ENCODE data around the gene ZC2HC1B. TPM values are rescaled to one million over a fixed set of nuclear protein-coding genes. Genes with fewer than 3 reads are reported as not detected.
"Not testable (repeated sequence)": the region's sequence is repeated elsewhere in the genome, so short reads cannot be mapped to it uniquely, and the experiment has no call there.

ZC2HC1B gene
- polyA plus RNA-seq, 12 donors = 0.38 to 0.83 TPM; not detected in 10

DNA sequence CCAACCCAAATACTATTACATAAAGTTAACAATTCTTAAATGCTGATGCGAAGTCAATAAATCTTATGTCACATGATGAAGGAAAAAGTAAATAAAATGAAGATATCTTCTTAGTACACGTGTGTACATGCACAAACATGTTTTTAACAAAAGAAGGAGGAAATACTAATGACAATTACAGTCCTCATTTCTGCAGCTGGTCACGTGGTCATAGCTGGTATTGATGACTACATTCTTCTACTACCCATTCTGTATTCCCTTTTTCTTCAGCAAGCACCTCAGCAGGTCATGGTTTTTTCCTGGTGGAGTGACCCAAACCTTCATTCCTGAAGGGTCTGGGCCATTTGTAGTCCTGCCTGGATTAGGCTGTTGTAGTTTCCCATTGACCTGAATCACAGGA is 4.5 kb downstream of the ZC2HC1B start:
- DNase-seq = not testable (repeated sequence)

DNA sequence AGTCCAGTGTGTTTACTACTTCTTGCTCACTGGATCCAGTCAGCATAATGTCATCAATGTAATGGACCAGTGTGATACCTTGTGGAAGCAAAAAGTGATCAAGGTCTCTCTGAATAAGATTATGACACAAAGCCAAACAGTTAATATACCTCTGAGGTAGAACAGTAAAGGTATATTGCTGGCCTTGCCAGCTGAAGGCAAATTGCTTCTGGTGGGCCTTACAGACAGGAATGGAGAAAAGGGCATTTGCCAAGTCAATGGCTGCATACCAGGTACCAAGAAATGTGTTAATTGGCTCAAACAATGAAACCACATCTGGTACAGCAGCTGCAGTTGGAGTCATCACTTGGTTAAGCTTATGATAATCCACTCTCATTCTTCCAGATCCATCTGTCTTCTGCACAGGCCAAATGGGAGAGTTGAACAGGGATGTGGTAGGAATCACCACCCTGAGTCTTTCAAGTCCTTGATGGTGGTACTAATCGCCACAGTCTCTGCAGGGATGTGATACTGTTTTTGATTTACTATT is 7.0 kb downstream of the ZC2HC1B start:
- not testable (repeated sequence) for DNase-seq

DNA sequence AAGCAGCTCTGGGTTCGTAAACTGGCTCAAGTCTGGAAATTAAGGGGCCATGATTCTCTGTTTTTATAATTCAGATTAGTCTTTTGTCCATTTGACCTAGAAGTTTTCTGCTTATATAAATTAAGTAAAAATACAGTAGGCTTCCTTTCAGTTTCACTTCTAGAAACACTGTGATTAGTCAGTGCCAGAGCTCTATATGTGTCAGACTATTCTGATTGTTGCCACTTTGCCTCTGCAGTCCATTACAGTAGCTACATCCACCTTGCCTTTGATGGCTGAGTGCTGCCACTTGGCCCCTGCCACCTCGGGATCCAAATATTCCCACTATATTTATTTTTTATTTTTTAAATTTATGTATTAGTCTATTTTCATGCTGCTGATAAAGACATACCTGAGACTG is 7.9 kb downstream of the ZC2HC1B start:
- DNase-seq = no peak

DNA sequence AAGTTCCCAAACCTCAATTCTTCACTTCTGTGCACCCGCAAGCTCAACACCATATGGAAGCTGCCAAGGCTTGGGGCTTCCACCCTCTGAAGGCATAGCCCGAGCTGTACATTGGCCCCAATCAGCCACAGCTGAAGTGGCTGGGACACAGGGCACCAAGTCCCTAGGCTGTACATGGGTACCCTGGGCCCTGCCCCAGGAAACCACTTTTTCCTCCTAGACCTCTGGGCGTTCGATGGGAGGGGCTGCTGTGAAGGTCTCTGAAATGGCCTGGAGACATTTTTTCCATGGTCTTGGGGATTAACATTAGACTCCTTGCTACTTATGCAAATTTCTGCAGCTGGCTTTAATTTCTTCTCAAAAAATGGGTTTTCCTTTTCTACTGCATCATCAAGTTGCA is 9.3 kb downstream of the ZC2HC1B start:
- DNase-seq = not testable (repeated sequence)

DNA sequence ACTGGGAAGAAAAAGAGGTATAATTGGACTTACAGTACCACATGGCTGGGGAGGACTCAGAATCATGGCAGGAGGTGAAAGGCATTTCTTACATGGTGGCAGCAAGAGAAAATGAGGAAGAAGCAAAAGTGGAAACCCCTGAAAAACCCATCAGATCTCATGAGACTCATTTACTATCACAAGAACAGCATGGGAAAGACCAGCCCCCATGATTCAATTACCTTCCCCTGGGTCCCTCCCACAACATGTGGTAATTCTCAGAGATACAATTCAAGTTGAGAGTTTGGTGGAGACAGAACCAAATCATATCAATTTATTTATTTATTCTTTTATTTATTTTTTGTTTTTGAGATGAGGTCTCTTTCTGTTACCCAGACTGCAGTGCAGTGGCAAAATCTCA is 10.2 kb downstream of the ZC2HC1B start:
- not testable (repeated sequence) for DNase-seq

DNA sequence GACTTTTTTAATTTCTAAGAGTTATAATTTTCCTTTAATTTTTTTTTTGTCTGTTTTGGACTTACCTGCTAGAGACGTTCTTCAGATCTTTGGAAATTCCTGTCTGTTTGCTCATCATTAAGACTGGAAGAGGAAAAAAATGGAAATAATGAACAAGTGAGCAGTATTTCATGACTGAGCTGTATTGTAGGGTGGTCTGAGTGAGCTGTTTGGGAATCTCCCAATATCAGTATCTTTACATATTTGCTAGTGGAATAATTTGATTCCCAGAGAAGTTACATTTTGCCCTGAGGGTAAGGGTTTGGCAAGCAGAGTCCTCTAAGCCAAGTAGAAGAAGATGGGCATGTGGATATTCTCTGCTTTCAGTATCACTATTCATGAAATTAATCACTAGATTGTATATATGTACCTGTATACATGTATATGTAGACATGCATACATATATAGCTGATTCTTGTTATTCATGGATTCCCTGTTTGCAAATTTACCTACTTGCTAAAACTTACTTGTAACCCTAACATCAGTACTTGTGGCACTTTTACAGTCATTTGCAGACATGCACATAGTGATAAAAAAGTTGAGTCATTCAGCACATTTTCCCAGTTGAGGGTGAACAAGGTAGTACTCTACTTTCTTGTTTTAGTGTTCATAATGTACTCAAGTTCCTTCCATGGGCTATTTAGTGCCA is 13.5 kb downstream of the ZC2HC1B start:
- DNase-seq = no peak

DNA sequence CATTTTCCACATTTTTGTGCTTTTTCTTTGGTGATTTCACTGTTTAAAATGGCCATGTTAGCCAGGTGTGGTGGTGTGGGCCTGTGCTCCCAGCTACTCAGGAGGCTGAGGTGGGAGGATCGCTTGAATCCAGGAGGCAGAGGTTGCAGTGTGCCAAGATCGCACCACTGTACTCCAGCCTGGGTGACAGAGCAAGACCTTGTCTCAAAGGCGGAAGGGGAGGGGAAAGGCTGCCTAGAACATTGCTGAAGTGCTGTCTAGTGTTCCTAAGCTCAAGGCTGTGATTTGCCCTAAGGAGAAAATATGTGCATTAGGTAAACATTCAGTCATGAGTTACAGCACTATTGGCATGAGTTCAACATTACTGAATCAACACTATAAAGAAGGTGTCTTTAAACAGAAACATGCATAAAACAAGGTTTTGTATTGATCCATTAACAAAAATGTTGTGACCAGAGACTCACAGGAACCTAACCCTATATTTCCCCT is 14.0 kb downstream of the ZC2HC1B start:
- DNase-seq = no peak

DNA sequence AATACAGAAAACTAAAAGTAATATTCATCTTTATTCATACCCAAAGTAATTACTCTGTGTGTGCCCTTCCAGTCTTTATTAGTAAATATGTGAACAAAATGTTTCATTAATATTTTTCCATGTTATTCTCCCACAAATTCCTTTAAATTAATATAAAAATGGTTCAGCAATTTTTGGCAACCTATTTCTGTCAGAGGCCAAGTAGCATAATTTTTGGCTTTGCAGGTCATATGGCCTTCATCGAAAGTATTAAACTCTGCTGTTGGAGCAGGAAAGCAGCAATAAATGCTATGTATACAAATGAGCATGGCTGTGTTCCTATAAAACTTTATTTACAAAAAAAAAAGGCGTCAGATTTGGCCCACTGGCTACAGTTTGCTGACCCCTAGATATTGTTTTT is 16.1 kb downstream of the ZC2HC1B start:
- DNase-seq = peak; percentile 61

DNA sequence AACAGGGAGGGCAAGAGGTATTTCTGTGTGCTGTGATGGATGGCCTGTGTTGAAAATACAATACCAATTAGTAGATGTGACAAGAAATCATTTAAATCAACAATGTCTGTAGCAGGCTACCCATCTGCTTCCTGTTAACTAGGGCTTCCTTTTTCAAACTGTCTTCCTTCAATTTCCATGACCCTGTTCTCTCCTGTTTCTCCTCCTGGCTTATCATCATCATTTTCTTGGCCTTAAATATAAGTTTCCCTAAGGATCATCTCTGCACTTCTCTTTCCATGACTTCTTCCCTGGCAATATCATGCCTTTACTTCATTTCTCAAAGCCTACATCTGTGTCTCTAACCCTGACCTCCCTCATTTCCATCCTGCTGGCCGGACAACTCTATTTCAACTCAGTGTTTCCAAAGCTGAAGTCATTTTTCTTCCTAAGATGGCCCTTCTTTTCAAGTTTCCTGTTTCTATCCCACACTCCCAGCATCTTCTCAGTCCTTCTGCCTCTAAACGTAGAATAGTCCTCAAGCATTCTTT is 18.2 kb downstream of the ZC2HC1B start:
- peak; percentile 90 for DNase-seq

DNA sequence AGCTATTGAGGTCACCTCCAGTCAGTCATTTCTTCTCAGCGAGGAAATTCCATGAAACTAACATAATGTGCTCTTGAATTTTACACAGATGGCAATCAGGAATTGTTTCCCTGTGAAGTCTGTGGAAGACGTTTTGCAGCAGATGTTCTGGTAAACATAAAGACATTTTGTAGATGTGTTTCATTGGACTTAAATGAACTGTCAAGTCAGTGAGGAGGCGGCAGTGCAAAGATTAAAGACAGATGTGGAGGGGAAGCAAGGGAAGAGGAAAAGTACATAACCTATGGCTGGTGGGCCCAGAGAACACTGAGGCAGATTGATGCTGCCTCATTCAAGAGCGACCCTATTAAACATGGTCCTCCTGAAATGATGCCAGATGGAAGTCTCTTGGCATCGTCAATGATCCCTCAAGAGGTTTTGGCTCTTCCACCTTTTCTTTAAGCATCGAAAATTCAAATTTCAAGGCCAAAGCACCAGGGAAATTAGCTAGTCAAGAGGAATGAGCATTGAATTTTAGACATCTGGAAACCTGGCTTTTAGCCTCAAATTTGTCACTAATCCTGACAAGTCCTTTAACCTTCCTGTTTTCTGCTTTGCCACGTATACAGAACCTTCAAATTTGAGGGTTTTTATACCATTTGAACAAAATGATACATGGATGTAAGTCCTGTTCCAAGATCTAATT is 20.1 kb downstream of the ZC2HC1B start:
- peak; percentile 76 for DNase-seq

DNA sequence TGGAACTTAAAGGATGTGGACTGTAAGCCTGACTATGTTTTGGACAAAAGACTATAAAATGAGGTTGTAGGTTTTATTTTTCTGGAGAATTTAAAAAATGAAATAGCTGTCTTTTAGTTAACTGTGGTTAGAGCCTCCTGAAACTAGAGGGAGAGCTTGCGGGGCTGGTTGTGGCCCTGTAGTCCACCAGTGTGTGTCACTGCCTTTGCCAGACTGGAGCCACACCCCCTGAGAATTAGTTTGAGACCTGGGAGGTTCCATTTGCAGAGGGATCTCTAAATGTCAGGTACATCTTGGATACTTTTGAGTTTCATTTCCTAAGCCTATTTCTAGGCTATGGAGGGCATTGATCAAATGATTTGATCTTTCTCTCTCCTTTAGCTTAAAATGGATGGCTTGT is 20.8 kb downstream of the ZC2HC1B start:
- no peak for DNase-seq

DNA sequence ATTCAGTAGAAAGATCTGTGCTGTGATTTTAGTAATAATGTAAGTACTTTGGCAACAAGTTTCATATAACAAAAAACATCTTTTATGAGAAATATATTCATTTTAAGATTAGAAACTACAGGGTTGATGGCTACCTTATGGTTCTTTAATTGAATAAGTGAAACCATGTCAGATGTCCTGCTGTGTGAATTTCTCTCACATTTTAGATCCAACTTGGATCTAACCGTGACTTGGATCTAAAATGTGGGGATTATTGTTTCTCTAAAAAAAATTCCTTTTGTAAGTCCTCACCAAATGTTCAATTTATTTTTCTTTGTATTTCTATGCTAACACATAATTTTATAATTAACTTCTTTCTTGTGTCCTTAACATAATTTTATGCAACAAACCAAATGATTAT is 30.4 kb downstream of the ZC2HC1B start:
- DNase-seq = peak; percentile 63

DNA sequence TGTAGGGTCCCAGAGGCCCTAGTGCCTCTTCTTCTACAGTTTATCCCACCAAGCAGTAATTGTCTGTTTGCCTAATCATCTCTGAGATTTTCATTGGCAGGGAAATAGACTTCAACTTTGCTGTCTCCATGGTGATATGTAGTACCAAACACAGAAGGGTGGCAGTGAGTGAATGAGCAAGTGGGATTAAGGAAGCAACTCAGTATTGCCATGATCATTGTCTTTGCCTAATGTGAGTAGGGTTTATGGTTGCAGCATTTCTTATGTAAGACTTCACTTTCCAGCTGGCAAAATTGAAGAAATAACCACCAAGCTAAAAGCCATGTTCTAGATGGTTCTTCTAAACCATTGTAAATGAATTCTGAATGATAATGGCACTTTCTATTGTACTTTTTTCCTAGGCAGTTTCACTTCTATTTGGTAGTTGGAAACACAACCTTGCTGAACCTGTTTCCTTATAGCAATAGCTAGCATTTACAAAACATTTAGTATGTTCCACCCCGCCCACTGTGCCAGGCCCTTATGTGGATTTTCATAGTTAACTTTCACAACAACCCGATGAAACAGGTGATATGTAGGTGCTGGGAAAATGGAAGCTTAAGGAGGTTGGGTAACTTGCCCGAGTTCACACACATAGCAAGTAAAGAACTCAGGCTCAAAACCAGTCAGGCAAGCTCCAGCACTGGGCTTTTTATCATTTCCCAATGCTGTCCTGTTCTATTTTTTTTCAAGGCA is 32.0 kb downstream of the ZC2HC1B start:
- DNase-seq = no peak

DNA sequence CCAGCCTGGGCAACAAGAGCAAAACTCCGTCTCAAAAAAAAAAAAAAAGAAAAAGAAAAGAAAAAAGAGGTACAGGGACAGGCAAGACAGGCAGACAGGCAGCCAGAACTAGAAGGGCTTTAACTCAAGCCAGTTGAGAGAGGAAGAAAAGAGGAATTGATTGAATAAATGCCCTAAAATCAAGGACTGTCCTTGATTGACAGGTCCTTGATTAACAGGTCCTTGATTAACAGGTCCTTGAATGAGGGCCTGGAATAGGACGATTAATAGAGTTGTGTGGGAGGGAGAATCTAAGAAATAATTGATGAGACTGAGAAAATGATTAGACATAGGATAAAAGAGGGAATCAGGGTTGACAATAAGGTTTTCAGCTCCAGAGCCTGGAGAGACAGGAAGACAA is 36.1 kb downstream of the ZC2HC1B start:
- no peak for DNase-seq

DNA sequence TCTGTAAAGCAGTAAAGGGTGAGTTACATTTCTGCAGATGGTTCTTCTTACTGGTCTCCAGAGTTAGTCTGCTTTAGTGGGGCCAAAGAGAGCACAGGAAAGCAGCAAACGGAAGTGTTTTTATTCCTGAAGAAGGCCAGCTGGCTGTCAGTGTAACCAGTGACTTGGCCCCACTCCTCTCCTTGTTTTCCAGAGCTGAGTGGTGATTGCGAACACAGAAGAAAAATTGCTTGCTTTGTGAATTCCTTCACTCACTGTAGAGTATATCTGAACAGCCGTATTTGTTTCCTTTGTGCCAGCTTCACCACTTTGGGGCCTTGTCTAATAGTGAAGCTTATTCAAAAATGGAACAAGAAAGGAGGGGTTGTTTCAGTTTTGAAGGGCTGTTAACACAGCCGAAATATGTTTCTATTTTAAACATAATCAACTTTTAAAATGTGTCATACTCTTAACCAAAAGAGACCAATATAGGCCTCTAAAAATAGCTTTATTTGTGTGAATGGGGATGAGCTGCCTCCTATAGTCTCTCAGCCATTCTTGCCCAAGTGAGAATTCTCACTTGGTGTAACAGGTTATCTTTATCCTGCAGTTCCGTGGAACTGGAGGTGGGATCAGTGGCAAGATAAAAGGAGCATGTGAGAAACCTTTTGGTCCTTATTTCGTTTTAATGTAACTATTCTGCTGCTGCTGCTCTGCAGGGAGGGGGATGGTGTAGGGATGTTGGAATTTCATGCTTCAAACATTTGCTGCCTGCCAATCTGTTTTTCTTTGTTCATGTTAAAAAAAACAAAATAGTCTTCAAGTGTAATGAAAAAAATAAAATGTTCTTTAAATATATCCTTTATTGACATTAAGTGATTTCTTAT is 37.8 kb downstream of the ZC2HC1B start:
- peak; percentile 93 for DNase-seq

DNA sequence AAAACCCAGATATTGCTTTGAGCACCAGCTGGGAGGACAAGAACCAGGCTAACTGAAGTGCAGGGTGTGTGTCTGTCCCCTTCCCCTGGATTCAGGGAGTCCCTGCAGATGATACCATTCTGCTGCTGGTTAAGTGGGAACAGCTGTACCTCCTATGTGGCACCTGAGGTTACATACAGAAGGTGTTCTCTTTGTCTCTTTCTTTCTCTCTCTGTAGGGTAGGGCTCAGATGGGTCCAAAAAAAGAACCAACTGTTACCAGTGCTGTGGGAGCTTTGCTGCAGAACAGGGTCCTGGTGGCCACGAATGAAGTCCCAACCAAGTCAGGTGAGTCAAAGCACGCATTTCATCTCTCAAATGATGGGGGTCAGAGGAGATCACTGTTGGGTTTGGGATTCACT is 38.6 kb downstream of the ZC2HC1B start:
- DNase-seq = no peak

DNA sequence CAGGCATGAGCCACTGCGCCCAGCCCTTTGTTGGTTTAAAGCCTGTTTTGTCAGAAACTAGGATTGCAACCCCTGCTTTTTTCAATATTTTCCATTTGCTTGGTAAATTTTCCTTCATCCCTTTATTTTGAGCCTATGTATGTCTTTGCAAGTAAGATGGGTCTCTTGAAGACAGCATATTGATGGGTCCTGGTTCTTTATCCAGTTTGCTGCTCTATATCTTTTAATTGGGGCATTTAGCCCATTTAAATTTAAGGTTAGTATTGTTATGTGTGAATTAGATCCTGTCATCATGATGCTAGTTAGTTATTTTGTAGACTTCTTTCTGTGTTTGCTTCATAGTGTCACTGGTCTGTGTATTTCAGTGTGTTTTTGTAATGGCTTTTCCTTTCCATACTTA is 46.8 kb downstream of the ZC2HC1B start:
- no peak for DNase-seq

DNA sequence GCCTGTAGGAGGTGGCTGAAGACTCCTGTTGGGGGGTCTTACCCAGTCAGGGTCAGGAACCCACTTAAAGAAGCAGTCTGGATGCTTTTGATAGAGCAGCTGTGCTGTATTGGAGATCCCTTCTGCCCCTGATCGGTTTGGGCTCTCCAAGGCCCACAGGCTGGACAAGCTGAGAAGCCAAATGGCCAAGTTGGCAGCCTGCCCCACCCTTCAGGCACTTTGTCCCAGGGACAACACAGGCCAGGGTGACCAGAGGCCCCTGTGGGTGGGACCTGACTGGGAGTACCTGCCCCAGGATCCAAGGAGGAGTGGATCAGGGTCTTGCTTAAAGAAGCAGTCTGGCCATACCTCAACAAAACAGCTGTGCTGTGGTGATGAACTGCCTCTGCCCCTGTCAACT is 48.4 kb downstream of the ZC2HC1B start:
- DNase-seq = no peak

DNA sequence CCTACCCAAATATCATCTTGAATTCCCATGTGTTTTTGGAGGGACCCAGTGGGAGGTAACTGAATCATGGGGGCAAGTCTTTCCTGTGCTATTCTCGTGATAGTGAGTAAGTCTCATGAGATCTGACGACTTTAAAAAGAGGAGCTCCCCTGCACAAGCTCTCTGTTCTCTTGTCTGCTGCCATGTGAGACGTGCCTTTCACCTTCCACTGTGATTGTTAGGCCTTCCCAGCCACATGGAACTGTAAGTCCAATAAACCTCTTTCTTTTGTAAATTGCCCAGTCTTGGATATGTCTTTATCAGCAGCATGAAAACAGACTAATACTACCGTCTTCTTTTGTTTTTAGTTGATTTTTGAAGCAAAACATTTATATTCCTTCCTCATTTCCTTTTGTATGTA is 52.8 kb downstream of the ZC2HC1B start:
- not testable (repeated sequence) for DNase-seq

DNA sequence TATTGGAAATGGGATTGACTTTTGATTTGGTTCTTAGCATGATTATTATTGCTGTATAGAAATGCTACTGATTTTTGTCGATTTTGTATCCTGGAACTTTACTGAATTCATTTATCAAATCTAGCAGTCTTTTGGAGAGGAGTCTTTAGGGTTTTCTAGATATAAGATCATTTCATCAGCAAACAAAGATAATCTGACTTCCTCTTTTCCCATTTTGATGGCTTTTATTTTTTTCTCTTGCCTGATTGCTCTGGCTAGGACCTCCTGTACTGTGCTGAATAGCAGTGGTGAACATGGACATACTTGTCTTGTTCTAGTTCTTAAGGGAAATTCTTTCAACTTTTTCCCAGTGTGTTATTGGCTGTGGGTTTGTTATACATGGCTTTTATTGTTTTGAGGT is 64.6 kb downstream of the ZC2HC1B start:
- no peak for DNase-seq

DNA sequence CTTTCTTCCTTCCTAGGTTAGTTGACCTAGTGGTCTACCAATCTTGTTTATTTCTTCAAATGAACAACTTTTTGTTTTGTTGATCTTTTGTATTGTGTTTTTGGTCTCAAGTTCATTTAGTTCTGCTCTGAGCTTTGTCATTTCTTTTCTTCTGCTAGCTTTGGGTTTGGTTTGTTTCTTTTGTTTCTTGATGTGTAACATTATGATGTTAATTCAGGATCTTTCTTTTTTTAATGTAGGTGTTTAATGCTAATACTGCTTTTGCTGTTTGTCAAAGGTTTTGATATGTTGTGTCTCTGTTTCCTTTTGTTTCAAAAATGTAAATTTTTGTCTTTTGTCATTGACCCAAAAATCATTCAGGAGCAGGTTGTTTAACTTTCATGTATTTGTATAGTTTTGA is 65.7 kb downstream of the ZC2HC1B start:
- DNase-seq = no peak
